Breast epithelium (tissue), 4 donors: ENCODE measurements around the gene MALAT1. TPM values are rescaled to one million over a fixed set of nuclear protein-coding genes. Genes with fewer than 3 reads are reported as not detected.

Source experiments
- DNase-seq, 2 donors: peaks; one replicate each; pipeline ENCODE4 v3.0.0-alpha.2; 2019; ENCODE audit warnings: low spot score in 2 of 2
- H3K27ac ChIP-seq, 2 donors: fragments of 200-600 bp; sonication (generic) in 1 of 2; one replicate each; pipeline ENCODE4 v1.5.1; 2016 to 2019; ENCODE audit warnings: mild to moderate bottlenecking in 1 of 2
- H3K27me3 ChIP-seq, 2 donors: fragments of 200-600 bp; sonication (generic) in 1 of 2; one replicate each; pipeline versions ENCODE4 v1.5.1 to v1.6.0; 2017 to 2019; ENCODE audit warnings: control low read depth in 1 of 2, mild to moderate bottlenecking in 1 of 2
- H3K36me3 ChIP-seq: fragments of 200-600 bp; one replicate; pipeline ENCODE4 v1.5.1; 2019
- H3K4me1 ChIP-seq, 2 donors: fragments of 200-600 bp; sonication (generic); one replicate each; pipeline ENCODE4 v1.5.1; 2016 to 2019; ENCODE audit warnings: control low read depth in 1 of 2
- H3K4me3 ChIP-seq, 3 donors: fragments of 200-600 bp; sonication (generic); 1 replicate in 2 of 3; 2 replicates in 1 of 3; pipeline ENCODE4 v1.5.1; 2016 to 2019; ENCODE audit warnings: mild to moderate bottlenecking in 3 of 3, moderate library complexity in 2 of 3
- H3K9me3 ChIP-seq, 2 donors: fragments of 200-600 bp; sonication (generic) in 1 of 2; one replicate each; pipeline ENCODE4 v1.5.1; 2016 to 2019; ENCODE audit warnings: control low read depth in 1 of 2
- POLR2A ChIP-seq: fragments of 450-650 bp; IDR thresholded peaks from one replicate; pipeline ENCODE4 v1.6.1; 2016; ENCODE audit warnings: antibody characterized with exemption, mild to moderate bottlenecking, moderate library complexity
- POLR2AphosphoS5 ChIP-seq, 3 donors: sonication (generic); formaldehyde crosslinking; IDR thresholded peaks; one replicate each; pipeline ENCODE4 v1.6.1; 2017; ENCODE audit warnings: antibody characterized with exemption in 3 of 3
- intact Hi-C: fragments of 100-400 bp; cut with DNase I; formaldehyde crosslinking; loops from one replicate; pipeline ENCODE4 v1.15.1; 2023; ENCODE audit warnings: low total_unique reads
- total RNA-seq, 3 donors: library from RNA; depleted of rRNA; stranded (reverse); fragments of >200 nt; gene quantifications; one replicate each; pipeline ENCODE4 v1.1.0, GENCODE V29; 2016
- TF ChIP-seq, protein P1 (sequence below), 3 donors: fragments of 450-650 bp; IDR thresholded peaks; one replicate each; pipeline ENCODE4 v1.5.1; 2016 to 2017; ENCODE audit warnings: antibody characterized with exemption in 3 of 3, mild to moderate bottlenecking in 3 of 3, moderate library complexity in 3 of 3

The MALAT1 gene
- total RNA-seq, 3 donors from 2014 or later = 14,217 to 22,312 (median 18,959) TPM

DNA sequence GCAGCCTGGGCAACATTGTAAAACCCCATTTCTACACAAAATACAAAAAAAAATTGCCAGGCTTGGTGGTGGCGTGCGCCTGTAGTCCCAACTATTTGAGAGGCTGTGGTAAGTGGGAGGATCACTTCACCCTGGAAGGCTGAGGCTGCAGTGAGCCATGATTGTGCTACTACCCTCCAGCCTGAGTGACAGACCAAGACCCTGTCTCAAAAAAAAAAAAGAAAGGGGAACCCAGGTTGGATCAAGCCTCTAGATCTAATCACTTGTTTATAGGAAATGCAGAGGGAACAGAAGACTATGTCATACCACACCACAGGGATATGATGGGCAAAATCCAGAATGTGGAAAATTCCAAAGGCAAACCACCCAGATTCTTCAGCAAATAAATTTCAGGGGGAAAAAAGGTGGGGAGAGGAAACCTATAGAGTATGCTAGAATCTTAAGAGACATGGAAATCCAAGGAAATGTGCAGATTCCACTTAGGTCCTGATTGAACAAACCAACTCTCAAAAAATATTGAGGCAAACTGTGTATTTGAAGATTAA, 16.5 kb upstream of the MALAT1 start:
- H3K4me3 ChIP-seq = no peak overlapping the region
- no peaks in the 10 kb centered on the region for H3K36me3 ChIP-seq
- no peaks in the 10 kb centered on the region for H3K9me3 ChIP-seq
- H3K27ac ChIP-seq = peak overlapping the region in 1 of 2 donors; percentile 13
- peaks cover 10 to 12% of the 10 kb centered on the region in 2 donors for H3K4me1 ChIP-seq
- no peak for DNase-seq
- intact Hi-C loops = no loop called here
- TF ChIP-seq, protein P1, sequence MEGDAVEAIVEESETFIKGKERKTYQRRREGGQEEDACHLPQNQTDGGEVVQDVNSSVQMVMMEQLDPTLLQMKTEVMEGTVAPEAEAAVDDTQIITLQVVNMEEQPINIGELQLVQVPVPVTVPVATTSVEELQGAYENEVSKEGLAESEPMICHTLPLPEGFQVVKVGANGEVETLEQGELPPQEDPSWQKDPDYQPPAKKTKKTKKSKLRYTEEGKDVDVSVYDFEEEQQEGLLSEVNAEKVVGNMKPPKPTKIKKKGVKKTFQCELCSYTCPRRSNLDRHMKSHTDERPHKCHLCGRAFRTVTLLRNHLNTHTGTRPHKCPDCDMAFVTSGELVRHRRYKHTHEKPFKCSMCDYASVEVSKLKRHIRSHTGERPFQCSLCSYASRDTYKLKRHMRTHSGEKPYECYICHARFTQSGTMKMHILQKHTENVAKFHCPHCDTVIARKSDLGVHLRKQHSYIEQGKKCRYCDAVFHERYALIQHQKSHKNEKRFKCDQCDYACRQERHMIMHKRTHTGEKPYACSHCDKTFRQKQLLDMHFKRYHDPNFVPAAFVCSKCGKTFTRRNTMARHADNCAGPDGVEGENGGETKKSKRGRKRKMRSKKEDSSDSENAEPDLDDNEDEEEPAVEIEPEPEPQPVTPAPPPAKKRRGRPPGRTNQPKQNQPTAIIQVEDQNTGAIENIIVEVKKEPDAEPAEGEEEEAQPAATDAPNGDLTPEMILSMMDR (IDR thresholded peaks at IDR 0.05) = no peak
- no peak for TF ChIP-seq POLR2A
- TF ChIP-seq POLR2AphosphoS5 (IDR thresholded peaks at IDR 0.05) = no peak
- H3K27me3 ChIP-seq = no peaks in the 10 kb centered on the region

DNA sequence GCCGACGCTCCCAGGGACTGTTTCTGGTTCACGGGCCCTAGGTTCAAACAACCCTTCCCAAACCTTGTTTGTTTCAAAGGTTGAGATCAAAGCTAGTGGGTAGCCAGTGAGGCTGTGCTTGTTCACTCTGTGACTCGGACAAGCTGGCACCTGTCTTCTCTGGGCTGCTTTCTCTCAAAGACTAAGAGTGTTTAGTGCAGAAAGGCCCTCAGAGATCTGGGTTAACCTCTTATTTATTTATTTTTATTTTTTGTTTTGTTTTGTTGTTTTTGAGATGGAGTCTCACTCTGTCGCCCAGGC, 13.0 kb upstream of the MALAT1 start:
- Histone ChIP-seq H3K9me3 (no peaks in the 10 kb centered on the region), H3K27me3 (no peaks in the 10 kb centered on the region), H3K4me1 (peaks cover 22 to 42% of the 10 kb centered on the region in 2 donors), H3K4me3 (no peak overlapping the region), H3K36me3 (no peaks in the 10 kb centered on the region), H3K27ac (peak overlapping the region; percentile 98 to 99)
- intact Hi-C loops = no loop called here
- DNase-seq = no peak
- no peak for TF ChIP-seq POLR2AphosphoS5 (IDR thresholded peaks at IDR 0.05)
- no peak for TF ChIP-seq POLR2A
- TF ChIP-seq, protein P1 (IDR thresholded peaks at IDR 0.05) = no peak

DNA sequence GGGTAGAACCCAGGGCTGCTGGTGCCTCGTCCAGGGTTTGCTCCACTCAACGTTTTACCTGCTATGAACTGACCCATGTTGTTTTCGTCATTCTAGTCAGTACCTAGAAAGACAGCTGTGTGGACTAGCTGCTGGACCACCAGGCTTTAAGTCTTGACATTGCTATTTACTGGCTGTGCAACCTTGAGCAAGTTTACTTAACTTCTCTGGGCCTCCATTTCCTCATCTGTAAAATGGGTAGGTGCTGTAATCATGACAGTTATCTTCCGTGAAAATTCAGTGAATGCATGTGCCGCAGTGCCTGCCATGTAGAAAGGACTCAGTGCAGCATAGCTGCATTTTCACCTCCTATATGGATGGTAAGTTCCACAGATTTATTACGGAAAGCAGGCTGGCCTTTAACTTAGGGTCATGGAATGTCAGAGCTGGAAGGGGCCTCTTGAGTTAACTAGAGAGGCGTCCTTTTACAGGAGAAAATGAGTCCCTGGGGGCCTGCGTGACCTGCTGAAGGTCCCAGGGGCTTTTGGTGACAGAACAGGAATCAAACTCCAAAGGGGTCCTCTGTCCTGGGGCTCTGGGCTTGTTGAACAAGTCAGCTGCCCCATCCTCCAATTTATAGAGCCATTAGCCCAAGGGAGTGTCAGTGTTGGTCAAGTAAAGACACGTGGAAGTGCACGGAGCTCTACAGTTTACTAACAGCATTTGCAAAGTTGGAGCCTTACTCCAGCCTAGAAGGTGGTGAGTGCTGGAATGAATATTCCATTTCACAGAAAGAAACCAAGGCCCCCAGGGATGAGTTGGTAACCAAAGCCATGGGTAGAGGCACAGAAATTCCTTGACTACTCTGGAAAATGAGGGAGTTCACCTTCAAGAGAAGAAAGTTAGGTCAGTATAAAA, 12.0 kb upstream of the MALAT1 start:
- DNase-seq = no peak
- Histone ChIP-seq H3K9me3 (no peaks in the 10 kb centered on the region), H3K27me3 (no peaks in the 10 kb centered on the region), H3K4me3 (no peak overlapping the region), H3K27ac (peak overlapping the region; percentile 98 to 99), H3K36me3 (no peaks in the 10 kb centered on the region), H3K4me1 (peaks cover 30 to 51% of the 10 kb centered on the region in 2 donors)
- intact Hi-C loops = no loop called here
- no peak for TF ChIP-seq POLR2A
- TF ChIP-seq POLR2AphosphoS5 (IDR thresholded peaks at IDR 0.05) = no peak
- TF ChIP-seq, protein P1 (IDR thresholded peaks at IDR 0.05) = no peak

DNA sequence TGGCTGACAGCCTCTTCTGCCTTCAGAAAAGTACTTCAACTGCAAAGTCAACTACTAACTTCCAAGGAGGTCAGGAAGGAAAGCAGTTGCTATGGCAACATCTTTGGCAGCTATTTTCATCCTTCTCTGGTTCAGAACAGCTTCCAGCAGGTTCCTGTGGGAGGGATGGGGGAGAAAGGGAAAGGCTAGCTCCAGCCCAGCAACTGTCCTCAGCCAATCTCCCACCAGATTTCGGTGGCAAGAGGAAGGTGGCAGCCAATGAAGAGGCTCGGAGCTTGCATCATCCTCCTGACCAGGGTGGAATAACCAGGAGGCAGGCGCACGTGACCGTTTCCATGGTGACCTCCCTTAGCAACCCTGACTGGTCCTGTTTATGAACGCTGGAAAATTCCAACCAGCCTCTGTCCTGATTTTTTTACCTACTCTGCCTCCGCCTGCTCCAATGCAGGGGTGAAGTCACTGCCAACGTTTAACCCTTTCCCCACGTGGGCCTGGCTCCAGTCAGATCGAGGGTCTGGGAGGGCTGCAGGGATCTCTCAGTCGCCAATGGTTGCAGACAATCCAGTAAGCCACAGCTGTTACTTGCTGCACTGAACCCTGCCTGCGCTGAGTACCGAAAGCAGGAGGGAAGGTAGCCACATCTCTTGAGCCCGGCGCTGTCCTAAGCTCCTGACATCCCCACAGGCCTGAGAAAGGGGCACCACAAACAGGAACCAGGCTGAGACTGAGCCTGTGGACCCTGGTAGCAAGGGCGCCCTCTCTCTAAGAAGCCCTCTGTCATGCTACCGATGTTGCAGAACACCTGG, 11.2 kb upstream of the MALAT1 start:
- peak; percentile 99 to 100 for DNase-seq
- Histone ChIP-seq H3K27ac (peak overlapping the region; percentile 98 to 99), H3K27me3 (no peaks in the 10 kb centered on the region), H3K9me3 (no peaks in the 10 kb centered on the region), H3K4me1 (peaks cover 32 to 60% of the 10 kb centered on the region in 2 donors), H3K36me3 (no peaks in the 10 kb centered on the region), H3K4me3 (peak overlapping the region in 2 of 3 donors; percentile 24 to 60)
- TF ChIP-seq, protein P1 (IDR thresholded peaks at IDR 0.05) = no peak
- TF ChIP-seq POLR2AphosphoS5 (IDR thresholded peaks at IDR 0.05) = peak; percentile 75 to 90 (median 81)
- intact Hi-C loops = no loop called here
